SIG-M5 (cell line): Measurements from ENCODE around the gene ODF2.
A peak's percentile ranks its signal among the peaks of the same experiment; 100 is the strongest.
"Not testable (repeated sequence)": the region's sequence is repeated elsewhere in the genome, so short reads cannot be mapped to it uniquely, and the experiment has no call there.

ENCODE experiments used
- DNase-seq: peaks from one replicate; lab custom pipeline; 2025; lab: John Stamatoyannopoulos, UW

Gene ODF2

GRCh38 chr9:128484686-128485413 lies 29.0 kb downstream of the ODF2 start:
- no peak for DNase-seq

GRCh38 chr9:128485414-128485855 lies 29.6 kb downstream of the ODF2 start:
- DNase-seq = no peak

DNA sequence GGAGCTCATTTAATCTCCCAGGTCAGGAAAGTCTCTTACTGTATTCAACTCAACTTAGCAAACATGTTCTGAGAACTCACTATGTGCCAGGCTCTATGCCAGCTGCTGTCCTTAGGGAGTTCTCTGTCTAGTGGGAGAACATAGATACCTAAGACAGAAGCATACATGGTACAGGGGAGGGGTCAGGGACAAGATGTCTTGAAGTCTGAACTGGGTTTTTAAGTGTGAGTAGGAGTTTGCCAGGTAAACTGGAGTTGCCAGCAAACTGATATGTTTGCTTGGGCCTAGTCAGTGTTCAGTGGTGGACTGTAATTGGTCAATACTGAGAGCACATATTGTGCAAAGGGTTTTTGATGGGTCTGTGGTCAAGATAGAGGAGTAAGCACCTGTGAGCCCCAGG lies 30.4 kb downstream of the ODF2 start:
- no peak for DNase-seq

- no peak for DNase-seq
Measured at GRCh38 chr9:128493424-128493823, 37.6 kb downstream of the ODF2 start.

DNA sequence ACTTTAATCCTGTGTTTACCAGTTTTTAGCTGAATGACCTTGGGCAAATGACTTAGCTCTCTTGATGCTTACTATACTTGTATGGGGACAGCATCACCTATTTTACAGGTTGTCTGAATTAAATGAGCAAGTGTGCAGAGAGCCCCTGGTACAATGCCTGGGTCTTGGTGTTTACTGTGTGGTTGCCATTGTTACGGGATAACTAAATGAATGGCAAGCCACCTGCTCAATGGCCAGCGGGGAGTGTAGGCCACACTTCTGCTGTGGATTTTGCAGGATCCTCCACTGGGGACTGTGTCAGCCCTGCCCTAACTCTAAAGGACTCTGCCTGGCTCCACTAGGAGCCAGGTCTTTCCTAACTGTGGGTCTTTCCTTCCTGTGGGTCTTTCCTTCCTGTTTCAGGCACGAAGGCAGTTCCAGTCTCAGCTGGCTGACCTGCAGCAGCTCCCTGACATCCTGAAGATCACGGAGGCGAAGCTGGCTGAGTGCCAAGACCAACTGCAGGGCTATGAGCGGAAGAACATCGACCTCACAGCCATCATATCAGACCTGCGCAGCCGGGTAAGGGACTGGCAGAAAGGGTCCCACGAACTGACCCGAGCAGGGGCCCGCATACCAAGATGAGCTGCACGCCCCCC lies 38.4 kb downstream of the ODF2 start:
- no peak for DNase-seq

- DNase-seq = no peak
Measured at GRCh38 chr9:128494746-128495129, 38.9 kb downstream of the ODF2 start.

DNA sequence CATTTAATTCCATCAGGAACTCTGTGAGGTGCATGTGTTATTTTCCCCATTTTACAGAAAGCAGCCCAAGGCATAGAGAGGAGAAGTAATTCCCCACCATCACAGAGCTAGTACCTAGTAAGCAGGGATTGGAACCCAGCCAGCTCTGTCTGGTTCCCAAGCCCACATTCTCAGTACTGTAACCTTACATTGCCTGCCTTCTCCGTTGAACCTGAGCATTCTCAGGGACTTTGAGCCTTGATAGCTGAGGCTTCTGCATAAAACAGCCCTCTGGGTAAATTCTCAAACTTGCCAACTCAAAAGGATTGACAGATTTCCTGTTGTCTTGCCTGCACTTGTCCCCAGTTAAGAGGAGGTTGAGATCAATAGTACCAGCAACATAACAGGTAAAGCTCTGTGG lies 39.5 kb downstream of the ODF2 start:
- DNase-seq = no peak

GRCh38 chr9:128495804-128496417 lies 40.1 kb downstream of the ODF2 start:
- DNase-seq = no peak

GRCh38 chr9:128497824-128498610 lies 42.2 kb downstream of the ODF2 start:
- no peak for DNase-seq

- DNase-seq = no peak
Measured at GRCh38 chr9:128498911-128499310, 43.1 kb downstream of the ODF2 start.

- DNase-seq = no peak
Measured at GRCh38 chr9:128499920-128500319, 44.1 kb downstream of the ODF2 start.

GRCh38 chr9:128503415-128503825 lies 47.6 kb downstream of the ODF2 start:
- DNase-seq = not testable (repeated sequence)

DNA sequence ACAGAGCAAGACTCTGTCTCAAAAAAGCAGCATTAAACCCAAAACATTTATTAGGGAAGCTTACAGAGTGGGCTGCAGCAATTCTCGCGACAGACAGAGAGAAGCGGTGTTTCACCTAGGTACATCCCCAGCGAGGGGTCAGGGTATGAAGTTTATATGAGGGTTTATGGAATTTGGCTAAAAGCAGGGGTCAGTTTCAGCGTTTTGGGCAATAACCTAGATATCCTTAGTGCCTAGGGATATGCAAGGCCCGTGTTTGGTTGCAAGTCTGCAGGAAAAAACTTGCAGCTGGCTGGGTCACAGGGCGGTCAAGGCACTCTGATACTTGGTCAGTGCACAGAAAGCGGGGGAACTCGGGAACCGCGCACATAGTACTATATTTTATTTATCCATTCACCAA lies 48.1 kb downstream of the ODF2 start:
- no peak for DNase-seq

DNA sequence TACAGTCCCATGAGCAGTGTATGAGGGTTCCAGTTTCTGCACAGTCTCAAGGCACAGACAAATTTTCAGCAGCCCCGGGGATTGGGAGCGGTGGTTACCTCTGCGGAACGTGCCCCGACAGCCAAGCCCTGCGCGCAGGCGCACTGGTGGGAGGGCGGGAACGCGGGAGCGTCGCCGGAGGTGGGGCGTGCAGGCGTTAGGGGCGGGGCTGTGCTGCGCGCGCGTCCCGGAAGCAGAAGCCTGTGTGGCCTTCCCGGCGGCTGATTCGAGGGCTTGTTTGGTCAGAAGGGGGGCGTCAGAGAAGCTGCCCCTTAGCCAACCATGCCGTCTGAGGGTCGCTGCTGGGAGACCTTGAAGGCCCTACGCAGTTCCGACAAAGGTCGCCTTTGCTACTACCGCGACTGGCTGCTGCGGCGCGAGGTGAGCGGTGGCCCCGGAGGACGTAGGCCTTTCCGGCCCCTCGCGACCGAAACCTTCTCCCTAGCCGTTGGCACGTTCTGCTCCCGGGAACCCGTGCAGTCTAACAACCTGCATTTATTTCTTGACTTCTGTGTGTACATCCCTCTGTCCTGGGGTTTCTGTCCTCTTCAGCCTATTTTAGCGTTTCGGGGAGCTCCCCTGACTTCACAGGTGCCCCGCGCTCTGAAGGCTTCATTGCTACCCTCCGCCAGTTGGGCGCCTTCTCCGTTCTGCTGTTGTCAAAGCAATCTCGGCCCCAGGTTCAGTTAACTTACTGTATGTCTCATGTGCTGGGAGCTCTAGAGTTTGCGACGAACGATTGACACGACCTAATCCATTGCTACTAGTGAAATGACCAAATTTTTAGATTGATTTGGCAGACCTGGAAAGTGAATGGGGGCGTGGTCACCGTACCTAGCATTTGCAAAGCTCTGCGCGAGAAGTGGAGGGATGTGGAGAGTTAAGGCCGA lies 48.9 kb downstream of the ODF2 start, which contains the start of gene GLE1:
GLE1 (plus strand) TSS at position 235 of the 929 bp plus-strand sequence; CDS start at position 322, 87 bp downstream.
- DNase-seq = peak; percentile 38

GRCh38 chr9:128505414-128505765 lies 49.6 kb downstream of the ODF2 start:
- DNase-seq = no peak

DNA sequence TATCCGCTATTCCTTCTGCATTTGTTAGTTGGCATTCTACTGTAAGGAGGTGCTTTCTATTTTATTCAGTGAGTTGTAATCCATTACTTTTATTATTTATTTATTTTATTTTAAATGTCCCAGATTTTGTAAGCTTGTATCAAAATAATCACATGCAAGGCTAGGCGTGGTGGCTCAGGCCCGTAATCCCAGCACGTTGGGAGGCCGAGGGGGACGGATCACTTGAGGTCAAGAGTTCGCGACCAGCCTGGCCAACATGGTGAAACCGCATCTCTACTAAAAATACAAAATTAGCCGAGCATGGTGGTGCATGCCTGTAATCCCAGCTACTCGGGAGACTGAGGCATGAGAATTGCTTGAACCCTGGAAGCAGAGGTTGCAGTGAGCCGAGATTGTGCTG lies 50.1 kb downstream of the ODF2 start:
- DNase-seq = not testable (repeated sequence)

DNA sequence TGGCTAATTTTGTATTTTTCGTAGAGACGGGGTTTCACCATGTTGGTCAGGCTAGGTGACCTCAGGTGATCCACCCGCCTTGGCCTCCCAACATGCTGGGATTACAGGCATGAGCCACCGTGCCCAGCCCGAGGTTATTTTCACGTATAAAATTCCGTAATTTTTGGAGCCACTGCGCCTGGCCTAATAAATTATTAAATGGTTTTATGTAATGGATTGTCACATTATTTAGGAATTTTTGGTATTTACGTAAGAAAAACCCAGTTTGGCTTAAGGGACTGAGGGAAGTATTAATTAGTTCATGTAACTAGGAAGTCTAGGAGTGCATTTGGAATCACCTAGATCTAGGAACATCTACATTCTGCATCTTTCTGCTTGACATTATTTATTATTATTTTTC lies 57.0 kb downstream of the ODF2 start:
- no peak for DNase-seq

DNA sequence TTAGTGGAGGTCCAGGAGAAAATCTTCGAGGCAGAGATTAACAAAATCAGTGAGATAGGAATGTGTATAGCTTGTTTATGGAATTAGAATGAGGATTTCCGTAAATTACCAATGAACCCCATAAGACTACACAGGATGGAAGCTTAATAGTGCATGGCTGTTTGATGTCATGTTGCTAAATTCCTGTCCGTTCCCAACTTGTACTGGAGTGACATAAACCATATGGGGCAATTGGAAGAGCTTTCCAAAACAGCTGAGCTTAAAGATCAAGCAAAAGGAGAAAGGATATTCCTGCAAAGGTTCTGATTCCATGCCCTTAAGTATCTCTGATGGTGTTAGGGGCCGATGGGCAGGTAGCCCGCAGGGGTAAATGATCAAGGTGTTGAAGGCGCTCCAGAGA lies 66.2 kb downstream of the ODF2 start:
- no peak for DNase-seq

DNA sequence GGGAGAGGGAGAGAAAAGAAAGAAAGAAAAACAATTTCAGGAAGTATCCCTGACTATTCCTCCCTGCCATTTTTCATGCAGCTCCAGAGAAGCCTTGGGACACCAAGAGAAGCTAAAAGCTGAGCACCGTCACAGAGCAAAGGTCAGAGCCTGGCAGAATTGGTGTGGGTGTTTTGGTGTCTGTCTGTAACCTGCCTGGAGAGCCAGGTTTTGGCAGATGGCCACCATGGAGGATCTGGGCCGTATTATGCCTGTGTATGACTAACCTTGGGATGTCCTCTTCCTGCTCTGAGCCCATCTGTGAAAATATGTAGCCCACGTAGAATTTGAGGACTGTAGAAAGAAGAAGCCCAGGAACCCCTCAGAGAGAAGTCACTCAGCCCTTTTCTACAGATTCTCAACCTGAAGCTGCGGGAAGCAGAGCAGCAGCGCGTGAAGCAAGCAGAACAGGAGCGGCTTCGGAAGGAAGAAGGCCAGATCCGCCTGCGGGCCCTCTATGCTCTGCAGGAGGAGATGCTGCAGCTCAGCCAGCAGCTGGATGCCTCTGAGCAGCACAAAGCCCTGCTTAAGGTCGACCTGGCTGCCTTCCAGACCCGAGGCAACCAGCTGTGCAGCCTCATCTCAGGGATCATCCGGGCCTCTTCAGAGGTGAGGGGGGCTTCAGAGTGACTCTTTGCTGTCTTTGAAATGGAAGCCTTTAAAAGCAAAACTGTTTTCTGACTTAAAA lies 67.6 kb downstream of the ODF2 start:
- no peak for DNase-seq

DNA sequence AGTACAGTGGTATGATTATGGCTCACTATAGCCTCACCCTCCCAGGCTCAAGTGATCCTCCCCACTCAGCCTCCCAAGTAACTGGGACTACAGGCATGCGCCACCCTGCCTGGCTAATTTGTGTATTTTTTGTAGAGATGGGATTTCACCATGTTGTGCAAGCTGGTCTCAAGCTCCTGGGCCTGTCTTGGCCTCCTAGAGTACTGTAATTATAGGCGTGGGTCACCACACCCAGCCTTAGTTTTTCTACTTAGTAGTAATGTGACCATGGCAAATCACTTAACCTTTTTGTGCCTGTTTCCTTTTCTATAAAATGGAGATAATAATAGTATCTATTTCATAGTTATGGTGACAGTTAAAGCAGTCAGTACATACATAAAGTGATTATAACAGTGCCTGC lies 70.9 kb downstream of the ODF2 start:
- no peak for DNase-seq
